ENCODE results near the gene KCNMA1.
"Not testable (repeated sequence)": the region's sequence is repeated elsewhere in the genome, so short reads cannot be mapped to it uniquely, and the experiment has no call there.

KCNMA1 gene

DNA sequence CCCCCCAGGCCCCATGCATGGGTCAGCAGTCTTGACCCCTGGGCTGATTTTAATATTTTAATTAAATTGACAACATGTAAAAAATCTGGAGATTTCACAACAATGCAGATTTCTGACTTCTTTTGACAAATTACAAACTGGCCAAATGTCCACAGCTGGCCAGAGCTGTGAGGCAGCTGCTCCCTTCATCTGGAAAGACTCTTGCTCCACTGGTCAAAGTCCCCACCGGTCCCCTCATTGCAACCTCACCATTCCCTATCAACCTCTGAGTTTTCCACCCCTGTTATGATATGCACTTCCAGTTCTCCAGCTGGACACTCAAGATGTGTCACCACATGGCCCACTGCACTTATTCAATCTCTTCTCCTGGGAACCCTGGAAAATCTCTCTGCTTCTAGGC, 266.2 kb downstream of the KCNMA1 start:
- no peak for DNase-seq (ENCODE audit: low spot score)

DNA sequence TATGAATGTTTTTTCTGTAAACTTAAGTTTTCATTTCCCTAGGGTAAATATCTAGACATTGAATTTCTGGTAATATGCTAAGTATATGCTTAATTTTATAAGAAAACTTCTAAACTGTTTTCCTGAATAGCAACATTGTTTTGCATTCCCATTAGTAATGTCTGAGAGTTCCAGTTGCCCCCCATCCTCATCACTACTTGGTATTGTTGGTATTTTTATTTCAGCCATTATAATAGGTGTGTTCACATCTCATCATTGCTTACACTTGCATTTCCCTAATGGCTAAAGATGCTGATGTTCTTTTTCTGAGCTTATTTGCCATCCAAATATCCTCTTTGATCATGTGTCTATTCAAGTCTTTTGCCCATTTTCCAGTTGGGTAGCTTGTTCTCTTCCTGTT, 269.6 kb downstream of the KCNMA1 start:
- no peak for DNase-seq (ENCODE audit: low spot score)

DNA sequence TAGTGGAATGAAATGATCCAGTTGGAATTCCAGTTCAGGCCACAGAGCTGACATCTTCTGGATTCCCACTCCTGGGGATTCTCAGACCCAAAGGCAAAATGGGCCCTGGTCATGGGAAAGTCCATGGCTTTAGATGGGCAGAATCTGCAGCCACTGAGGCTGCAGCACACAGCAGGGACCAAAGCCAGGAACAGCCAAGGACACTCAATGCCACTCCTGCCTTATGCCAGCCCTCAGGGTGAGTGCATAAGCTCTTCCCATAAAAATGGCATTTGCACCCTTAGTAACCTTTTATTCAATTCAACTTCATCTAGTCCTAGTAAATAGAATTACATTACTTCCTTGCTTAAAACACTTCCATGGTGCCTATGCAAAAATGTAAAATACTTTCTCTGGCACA, 274.4 kb downstream of the KCNMA1 start:
- no peak for DNase-seq (ENCODE audit: low spot score)

DNA sequence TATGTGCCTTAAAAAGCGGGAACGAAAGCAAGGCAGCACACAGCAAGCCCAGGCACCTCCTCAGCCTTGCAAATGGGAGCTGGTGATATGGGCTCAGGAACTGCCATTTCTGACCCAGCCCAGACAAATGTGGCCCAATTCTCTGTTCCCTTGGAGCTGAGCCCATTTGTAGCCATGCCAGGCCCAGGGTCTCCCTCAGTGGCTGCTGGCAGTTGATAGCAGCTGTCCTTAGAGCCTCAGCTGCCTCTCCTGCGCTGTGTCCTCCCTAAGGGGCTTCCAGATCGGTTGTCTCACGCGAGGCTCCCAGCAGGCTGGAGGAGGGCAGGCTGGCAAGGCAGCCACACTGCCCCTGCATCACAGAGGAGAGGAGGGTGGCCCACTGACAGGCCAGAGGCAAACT, 275.8 kb downstream of the KCNMA1 start:
- DNase-seq (ENCODE audit: low spot score) = no peak

DNA sequence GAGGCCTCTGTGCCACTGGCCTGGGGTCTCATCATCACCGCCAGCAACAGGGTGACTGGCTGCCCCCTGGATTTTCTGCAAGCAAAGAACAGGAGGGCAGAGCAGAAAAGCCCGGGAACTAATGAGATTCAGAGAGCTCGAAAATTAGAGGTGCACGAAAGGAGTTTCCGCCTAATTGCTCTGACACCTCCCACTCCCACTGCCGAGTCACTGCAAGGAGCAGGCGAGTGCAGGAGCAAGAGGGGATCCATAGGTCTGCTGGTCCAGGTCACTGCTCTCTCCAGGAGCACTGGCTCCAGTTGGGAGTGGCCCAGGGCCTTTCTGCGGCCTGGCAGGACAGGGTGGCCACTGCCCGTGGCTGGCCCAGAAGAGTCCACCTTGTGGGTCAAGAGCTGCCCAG, 276.2 kb downstream of the KCNMA1 start:
- no peak for DNase-seq (ENCODE audit: low spot score)

DNA sequence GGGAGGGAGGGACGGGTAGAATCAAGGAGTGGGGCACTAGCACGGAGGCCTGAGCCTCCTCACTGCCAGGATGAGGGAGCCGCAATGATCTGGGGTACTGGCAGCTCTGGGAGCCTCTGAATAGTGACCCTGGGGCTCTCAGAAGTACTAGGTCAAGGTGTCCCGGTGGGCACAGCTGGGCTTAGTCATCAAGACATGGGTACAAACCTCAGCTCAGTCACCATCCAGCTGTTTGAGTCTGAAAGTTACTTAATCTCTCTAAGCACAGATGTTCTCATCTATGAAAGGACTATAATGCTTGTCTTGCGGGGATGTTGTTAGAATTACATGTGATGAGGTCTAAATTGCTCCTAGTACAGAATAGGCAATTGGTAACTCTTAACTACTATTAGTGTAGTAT, 276.8 kb downstream of the KCNMA1 start:
- DNase-seq (ENCODE audit: low spot score) = no peak

DNA sequence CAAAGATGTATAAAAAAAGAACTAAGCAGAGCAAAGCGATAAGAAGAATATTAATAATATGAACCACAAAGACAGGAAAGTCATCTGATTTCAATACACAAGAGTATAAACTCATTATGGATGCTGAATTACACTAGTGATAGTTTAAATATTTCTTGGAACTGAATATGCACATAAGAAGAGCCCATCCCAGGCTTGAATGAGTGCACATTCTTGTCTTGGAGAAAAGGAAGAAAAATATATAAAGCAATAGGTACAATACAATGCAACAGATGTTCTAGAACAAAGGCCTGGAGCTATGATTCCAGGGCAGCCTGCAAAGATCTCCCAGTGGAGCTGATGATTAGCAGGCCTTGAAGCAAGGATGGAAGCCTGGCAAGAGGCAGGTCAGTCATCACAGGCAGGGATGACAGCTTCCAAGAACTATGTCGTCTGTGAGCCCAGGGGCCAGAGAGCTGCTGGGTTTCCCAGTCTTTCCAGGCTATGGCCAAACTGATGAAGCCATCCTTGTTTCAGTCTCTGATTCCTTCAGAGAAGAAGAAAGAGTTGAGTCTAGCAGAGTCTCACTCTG, 277.6 kb downstream of the KCNMA1 start:
- peak; percentile 32 for DNase-seq (ENCODE audit: low spot score)

DNA sequence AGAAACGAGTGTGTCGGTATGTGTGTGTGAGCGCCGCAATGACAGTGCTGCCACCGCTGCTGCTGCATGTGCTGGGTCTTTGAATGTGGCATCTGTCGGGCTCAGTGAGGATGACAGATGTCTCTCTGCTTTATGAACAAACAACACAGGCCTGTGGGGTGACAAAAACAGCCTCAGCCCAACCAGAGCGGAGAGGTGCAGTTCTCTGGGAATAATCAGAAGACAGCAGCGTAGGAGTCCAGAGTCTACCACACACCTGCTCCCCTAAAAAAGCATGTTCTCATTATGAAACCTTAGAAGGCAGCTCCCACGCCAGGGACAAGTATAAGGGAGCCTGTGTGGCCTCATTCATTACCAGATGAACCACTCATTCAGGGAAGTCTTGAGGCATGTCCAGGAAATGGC, 278.3 kb downstream of the KCNMA1 start:
- no peak for DNase-seq (ENCODE audit: low spot score)

DNA sequence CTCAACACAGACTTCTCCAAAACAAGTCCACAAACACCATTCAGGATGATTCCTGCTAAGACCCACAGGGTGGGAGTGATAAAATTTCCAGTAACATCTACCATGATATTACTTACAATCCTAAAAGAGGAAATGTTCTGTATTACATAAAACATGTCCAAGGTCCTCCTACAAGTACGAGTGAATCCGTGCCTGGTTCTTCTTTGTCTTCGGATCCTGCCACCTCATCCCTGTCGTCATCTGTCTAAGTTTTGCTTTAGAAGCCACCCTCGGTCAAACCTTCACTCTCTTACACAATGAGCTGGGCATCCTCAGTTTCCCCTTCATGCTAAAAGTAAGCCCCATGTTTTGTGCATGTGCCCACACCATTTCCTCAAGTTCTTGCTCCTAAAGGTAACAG, 279.0 kb downstream of the KCNMA1 start:
- no peak for DNase-seq (ENCODE audit: low spot score)

DNA sequence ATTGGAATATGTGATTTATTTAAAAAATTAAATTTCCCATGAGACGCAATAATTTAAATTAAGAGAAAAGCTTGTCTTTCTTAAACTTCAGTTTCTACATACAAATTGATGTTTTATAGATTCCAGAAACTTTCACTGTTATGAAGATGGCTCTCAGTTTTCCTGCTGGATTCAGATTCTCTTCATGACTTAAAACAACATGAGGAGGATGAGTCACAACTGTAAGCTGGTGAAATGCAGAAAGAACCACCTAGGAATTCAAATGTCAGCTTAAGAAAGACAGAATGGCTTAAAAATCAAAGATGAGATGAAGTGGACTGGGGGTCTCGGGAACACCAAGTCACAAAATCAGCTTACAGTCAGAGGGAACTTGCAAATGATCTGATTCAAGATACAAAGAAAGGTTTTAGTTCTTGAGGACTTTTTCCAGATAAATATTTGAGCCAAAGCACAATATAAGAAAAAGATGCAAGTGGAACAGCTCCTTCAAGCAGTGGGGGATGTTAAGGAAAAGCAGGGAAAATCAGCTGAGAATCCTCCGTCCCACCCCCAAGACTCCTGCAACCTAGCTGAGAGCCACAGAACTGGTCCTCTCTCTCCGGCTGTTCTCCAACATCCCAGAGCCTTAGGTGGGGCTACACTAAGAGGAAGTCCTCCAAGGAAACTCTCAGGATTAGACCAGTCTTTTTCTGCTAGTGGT, 279.8 kb downstream of the KCNMA1 start:
- DNase-seq (ENCODE audit: low spot score) = peak; percentile 74

DNA sequence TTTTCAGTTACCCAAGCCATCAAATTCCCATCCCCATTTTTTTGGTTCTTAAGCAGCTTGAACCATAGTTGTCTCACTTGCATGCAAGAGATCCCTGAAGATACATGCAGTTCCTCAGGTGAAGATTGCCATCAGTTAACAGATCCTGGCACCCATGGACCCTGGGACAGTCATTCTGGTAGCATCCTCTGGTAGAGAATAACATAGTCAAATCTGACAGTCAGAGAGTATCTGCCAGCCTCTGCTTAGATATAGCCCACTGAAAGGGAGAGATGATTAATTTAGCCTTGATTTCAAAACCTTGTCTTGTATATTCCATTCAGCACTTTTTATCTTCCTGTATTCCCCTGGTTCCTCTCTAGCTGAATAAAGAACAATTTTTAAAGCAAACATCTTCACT, 280.4 kb downstream of the KCNMA1 start:
- no peak for DNase-seq (ENCODE audit: low spot score)

DNA sequence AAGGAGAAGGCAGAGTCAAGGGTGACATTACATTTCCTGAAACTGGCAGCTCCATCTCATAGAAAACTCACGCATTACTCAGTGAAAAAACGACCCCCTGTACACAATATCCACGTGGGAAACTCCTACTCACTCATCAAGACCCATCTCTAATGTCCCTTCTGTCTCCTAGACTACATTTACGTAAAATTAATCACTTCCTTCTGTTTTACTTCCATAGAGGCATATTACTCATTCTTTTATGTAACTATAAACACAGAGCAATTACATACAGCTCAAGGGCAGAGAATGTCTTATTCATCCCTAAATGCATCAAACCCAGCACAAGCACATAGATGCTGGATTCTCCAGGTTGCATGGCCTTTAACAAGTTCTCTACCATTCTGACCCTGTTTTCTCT, 281.8 kb downstream of the KCNMA1 start:
- DNase-seq (ENCODE audit: low spot score) = peak; percentile 41

DNA sequence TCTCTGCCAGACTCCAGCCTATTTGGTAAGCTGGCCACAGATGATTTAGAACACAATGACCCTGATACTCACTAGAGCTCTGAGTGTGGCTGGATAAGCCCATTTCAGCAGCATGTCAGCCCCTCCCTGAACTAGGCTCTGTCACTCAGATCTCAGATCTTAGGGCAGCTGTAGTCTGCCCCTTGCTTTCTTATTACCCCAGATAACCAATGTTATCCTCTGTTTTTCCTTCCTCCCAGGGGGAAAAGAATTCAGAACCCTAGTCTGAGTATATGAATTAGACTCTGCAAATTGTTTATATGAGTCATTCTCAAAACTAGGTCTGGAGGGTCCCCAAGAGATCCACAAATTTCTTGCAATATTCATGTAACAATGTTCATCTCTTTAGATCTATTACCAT, 286.2 kb downstream of the KCNMA1 start:
- DNase-seq (ENCODE audit: low spot score) = peak; percentile 57

DNA sequence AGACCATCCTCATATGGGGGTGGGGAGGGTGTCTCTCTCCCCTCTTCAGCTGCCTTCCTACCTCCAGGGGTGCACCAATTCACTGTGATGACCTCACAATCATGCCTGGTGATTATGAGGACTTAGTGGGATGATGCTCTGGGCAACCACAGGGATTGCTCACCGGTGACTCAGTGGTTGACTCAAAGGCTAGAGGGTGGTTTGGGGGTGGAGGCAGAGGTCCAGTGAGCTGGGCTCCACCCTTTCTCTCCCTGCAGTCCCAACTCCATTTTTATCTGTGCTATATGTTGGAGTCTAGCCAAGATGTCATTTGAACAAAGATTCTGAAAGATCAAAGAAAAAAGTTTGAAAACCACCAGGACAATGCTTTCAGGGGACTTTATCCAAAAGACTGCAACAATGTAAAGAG, 286.9 kb downstream of the KCNMA1 start:
- DNase-seq (ENCODE audit: low spot score) = peak; percentile 96

DNA sequence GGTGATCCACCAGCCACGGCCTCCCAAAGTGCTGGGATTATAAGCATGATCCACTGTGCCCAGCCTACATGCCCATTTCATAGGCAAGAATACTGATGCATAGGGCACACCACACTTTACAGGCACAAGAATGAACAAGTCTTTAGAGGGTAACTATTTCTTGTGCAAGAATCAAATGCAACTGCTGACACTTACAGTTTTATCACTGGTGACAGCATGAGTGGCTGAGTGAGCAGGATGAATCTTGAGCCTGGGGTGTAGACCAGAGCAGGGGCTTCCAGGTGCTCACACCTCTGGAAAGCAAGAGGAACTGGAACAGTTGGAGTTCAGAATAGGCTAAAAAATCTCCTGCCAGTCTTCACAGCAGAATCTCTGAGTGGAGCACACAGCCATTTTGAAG, 287.5 kb downstream of the KCNMA1 start:
- no peak for DNase-seq (ENCODE audit: low spot score)

DNA sequence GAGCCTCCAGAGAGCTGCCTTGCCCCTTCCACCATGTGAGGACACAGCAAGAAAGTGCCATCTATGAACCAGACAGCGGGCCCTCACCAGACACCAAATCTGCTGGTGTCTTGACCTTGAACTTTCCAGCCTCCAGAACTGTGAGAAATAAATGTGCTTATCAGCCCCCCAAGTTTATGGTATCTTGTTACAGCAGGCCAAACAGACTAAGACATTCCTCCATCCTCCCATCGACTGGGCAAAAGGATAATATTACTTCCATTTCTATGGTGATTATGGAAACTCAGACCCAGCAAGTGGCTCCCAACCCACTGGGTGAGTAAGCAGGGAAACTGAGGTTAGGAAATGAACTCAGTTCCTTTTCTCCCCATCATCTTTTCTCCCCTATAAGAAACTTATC, 288.4 kb downstream of the KCNMA1 start:
- no peak for DNase-seq (ENCODE audit: low spot score)

DNA sequence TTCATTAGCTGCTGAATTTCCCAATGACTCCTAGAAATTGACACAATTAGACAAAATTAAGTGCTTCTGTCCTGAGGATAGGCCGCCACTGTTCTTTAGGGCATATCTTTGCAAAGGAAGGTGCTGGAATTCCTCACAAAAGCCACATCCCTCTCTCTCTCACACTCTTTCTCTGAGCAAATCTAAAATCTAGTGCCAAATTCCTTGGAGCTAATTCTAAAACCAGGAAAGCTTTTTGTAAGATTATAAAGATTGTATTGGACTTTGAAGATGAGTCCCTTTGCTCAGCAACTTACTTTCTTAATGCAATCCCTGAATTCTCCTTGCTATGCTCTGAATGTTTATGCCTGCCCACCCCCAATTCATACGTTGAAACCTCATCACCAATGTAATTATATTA, 288.9 kb downstream of the KCNMA1 start:
- DNase-seq (ENCODE audit: low spot score) = peak; percentile 35

DNA sequence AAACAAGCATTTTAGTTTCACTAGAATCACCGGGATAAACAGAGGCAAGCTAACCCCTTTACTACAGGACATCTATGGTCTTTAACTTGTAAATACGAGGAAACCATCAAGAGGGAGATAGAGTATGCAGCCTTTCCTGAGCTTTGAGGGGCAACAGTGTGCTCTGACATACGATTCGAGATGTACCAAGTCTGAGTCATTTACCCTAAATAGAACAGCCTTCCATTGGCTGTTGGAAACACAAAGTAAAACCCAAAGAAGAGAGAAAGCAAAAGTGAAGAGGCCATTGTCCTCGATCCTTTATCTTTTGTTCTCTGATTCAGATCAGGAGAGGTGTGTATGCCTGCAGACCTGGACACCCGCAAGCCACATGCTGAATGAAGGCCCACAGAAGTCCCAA, 289.5 kb downstream of the KCNMA1 start:
- DNase-seq (ENCODE audit: low spot score) = no peak

DNA sequence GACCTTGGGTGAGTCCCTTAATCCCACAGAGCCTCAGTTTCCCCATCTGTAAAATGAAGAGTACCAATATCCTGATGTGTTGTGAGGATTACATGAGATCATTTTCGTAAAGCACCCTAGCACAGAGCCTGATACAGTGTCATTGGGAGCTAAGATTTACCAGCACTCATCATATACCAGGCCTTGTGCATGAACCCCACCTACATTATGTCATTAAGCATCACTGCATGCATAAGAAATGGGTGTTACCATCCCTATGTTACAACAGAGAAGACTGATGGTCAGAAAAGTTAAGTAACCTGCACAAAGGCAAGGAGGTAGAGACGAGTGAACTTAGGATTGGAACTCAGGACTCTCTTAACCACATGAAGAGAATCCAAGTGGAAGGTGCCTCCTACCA, 290.6 kb downstream of the KCNMA1 start:
- no peak for DNase-seq (ENCODE audit: low spot score)

DNA sequence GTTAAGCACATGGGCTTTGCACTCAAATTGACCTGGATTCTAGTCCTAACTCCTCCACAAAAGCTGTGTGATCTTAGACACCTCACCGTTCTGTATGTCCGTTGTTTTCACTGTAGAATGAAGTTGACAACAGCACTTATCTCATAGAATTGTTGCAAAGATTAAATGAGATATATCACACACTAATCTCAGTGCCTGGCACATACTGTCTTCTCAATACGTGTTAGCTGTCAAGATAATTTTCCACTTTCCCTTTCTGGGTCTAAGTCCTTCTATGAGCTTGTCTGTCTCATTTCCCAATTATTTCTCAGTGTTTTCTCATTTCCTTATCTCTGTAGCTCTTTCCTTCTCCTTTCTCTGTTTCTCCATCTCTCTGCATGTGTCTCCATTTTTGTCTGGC, 296.6 kb downstream of the KCNMA1 start:
- DNase-seq (ENCODE audit: low spot score) = no peak

DNA sequence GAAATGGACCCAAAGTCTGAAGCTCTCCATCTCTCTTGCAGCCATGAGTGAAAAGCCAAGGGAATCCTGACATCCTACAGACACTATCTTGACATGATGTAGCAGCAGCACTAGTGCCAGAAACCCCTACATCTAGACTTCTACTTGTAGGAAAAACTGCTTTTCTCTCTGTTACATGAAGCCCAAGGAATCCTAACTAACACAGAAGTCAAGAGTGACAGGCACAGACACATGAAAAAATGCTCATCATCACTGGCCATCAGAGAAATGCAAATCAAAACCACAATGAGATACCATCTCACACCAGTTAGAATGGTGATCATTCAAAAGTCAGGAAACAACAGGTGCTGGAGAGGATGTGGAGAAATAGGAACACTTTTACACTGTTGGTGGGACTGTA, 297.7 kb downstream of the KCNMA1 start:
- DNase-seq (ENCODE audit: low spot score) = not testable (repeated sequence)

DNA sequence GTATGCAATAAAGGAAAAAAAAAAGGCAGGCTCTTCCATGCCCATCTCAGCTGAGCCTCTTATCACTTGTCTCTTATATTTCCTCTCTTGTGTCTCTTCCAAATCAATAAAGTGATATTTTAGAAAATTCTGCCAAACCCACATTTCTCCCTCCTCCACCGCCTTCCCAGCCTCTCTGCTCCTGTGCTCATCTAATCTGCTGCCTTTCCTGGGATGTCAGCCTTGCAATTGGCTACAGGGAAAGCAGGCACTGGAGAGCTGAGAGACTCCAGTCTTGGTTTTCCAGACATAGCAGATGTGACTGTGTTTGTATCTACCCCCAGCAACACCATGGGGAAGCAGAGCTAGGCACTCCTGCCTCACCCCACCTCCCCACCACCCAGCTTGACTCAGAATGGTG, 298.4 kb downstream of the KCNMA1 start:
- no peak for DNase-seq (ENCODE audit: low spot score)

DNA sequence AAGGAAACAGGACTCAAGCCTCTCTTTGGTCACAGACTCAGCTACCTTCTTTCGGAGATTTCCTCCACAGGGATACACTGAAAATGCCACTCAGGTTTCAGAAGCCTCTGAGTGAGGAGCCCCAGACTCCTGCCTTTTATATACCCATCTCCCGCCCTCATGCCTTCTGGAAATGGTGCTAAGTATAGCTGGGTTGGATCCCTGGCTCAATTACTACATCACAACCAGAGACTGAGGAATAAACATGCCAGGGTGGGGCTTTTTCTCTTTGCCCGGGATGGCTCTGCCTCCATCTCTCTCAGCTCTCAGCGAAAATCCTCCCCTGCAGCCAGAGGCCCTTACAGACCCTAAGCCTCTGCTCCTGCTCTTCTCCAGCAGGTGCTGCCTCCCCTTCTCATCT, 299.5 kb downstream of the KCNMA1 start:
- no peak for DNase-seq (ENCODE audit: low spot score)

DNA sequence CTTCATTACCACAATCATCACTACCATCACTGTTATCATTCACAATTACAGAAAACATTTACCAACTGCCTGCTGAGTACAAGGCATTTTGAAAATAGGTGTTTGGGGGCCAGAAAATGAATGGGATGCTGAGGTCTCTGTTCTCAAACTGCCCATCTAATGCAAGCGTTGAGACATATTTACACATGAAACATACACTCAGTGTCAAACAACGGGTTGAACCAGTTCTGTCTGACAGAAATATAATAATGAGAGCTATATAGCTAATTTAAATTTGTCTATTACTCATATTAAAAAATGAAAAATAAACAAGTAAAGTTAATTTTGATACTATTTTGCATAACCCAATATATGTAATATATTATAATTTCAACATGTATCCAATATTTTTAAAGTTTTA, 303.1 kb downstream of the KCNMA1 start:
- DNase-seq (ENCODE audit: low spot score) = no peak

All from GM03348 (cell line).